GM18511 (cell line): ENCODE results near the gene MRPL18.

ENCODE experiments used
- ATAC-seq: cut with Tn5 transposase; IDR thresholded peaks from one replicate; pipeline ENCODE4 v1.9.1; 2021; ENCODE audit warnings: mild to moderate bottlenecking, moderate library complexity; ENCODE audit not compliant: unreplicated experiment

The MRPL18 gene

DNA sequence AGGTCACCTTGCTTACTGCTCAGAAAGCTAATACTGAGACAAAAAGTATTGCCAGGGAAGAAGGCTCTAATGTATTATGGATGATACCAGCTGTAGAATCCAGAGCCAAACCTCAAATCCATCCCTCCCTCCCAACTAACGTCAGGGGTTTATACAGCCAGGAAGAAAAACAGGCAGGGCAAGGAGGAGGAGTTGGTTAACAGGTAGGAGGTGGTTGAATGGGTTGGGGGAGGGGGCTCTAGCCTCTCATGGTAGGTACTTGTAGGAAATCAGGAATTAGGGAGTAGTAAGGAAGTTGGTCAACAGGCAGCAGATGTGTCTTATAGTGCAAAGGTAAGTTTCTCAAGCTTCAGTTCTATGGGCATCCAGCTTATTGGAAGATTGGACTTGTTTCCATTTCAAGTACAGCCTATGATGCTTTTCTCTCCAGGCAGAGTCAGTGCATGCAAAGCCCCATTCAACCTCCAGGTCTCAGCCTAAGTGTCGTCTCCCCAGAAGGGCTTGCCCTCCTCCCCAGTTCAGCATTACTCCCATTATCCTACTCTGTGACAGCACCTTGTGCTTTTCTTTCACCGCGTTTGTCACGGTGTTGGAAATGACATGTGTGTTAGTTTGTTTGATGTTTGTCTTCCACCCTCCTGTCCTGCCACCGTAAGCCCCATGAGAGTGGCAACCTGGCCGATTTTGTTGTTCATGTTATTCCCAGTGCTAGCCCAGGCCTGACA is 47.9 kb downstream of the MRPL18 start:
- ATAC-seq, result no peak

GRCh38 chr6:159842035-159842434 is 51.8 kb downstream of the MRPL18 start:
- ATAC-seq, result no peak

GRCh38 chr6:159844737-159845645 is 54.7 kb downstream of the MRPL18 start:
- ATAC-seq, result no peak
